ENCODE measurements around the gene PTPRO.

PTPRO gene

DNA sequence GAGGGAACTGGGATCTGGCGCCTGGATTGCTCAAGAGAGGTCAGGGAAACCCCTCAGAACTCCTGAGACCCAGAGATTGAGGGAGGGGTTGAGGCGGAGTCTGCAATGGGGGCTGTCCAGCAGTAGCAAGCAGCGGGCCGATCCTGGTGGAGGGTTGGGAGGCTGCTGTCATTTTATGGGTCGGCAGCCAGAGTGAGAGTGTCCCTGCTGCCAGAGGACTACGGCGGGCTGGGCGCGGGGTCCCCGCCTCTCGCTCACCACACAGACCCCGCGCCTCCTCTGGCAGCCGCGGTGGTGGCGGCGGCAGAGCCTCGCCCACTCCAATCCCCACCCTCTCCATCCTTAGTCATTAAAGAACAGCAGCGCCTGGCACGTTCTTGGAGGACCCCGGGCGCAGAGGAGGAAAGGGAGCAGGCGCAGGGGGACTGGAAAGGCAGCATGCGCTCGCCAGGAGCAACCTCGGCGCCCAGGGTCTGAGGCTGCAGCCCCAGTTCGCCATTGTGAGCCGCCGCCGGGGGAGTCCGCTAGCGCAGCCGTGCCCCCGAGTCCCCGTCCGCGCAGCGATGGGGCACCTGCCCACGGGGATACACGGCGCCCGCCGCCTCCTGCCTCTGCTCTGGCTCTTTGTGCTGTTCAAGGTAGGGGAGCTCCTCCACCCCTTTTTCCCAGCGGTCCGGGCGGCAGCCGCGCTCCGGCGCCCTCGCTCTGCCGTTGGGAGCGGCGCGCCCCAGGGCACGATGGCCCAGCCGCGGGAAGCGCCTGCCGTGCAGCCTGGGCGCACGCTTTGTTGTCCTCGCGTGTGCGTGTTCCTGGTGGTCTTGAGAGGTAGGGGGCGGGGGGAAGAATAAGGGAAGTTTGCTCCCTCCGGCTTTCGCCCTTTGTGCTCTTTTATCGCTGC is at the start of gene PTPRO:
PTPRO (plus strand) TSS at position 345 of the 898 bp plus-strand sequence.
- DNase-seq: peak; percentile 71

DNA sequence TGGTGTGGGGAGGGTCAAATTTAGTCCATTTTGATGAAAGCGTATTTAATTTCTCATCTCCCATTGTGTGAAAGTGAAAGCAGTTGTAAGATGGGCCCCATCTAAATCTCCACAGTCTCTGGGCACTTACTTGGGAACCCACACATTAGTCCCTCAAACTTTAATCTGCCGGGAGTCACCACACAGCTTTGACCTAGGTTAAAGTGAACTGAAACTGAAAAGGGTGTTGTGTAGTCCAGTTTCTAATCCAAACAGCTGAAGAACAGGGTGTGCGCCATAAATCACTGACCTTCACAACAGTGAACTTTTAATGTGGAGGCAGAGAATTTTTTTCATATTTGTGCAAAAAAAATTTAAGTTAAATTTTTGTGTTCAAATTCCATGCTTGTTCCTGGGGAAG is 48.4 kb upstream of the PTPRO start:
- DNase-seq: no peak

GRCh38 chr12:15274561-15274967 is 47.7 kb upstream of the PTPRO start:
- DNase-seq: no peak

DNA sequence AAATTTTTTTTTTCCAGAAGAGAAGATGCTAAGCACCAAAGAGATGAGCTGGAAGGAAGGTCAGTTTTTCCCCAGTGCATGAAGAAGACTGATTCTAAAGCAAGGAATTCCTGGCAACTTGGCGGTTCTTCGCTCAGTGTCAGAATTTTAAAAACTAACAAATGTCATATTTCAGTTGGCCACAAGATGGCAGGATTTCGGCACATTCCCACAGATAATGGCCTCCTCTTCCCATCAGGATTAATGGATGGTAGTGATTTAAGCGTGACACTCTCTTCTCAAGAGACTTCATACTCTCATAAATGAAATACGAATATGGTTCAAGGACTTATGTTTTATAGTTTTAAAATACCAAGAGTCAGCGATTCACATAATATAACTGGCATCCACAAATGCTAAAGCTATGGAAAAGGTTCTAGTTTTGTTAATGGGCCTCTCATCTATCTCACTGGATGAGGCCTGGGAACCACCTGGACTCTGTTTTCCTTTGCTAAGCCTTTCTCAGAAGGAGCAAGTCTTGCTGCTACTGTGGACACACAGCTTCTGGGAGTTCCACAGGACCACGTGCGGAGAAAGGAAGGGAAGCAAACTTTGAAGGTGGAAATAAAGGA is 46.1 kb upstream of the PTPRO start:
- peak; percentile 50 for DNase-seq

DNA sequence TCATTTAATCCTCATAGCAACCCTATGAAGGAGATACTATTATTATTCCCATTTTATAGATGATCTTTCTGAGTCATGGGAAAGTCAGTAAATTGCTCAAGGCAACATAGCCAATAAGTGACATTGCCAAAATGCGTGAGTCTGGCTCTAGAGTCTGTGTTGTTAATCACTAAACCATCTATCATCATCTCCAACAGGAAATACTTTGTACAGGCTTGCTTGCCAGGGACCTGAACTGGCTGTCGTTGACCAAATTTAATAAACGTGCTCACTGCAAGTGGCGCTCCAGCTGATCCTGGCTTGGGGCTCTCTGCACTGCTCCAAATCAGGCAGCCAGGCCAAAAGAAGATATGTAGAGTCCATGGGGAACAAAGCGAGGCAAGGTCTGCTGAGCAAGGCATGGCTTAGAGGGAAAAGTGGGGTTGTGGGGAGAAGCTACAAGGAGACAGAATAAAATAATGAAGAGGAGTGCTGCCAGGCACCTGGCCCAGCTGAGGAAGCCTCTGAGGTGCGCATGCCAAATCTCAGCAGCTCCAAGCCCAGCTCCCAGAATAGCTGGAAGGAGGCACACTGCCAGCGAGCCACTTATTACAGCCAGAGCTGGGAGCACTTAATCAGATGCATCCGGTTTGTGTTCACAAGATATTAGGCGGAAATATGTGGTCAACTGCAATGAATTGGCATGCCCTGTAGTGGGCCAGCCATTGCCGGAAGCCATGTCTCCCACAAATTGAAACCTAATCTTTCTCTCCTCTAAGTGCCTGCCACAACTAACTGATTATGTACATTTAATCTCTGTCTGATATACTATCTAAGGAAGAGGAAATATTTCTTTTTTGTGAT is 43.3 kb upstream of the PTPRO start:
- DNase-seq: no peak

DNA sequence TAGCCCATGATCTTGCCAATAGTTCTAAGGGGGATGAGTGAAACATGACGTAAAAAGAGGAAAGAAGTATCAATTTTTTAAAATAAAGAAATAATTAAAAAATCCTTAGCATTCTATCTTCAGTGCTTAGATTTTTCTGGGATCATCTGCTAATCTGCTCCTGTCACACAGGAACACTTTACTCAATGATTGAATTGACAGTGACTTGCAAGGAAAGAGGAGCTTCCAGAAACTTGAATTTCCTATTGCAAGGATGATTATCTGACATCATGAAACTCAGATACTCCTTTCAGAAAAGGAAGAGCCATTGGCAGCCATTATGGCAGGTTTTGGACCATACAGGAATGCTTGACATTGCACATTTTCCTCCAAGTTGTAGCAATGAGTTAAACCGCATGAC is 41.4 kb upstream of the PTPRO start:
- no peak for DNase-seq

- no peak for DNase-seq
Measured at GRCh38 chr12:15289192-15289591, 33.1 kb upstream of the PTPRO start.

- DNase-seq: no peak
Measured at GRCh38 chr12:15293731-15294130, 28.6 kb upstream of the PTPRO start.

- no peak for DNase-seq
Measured at GRCh38 chr12:15299947-15300346, 22.4 kb upstream of the PTPRO start.

DNA sequence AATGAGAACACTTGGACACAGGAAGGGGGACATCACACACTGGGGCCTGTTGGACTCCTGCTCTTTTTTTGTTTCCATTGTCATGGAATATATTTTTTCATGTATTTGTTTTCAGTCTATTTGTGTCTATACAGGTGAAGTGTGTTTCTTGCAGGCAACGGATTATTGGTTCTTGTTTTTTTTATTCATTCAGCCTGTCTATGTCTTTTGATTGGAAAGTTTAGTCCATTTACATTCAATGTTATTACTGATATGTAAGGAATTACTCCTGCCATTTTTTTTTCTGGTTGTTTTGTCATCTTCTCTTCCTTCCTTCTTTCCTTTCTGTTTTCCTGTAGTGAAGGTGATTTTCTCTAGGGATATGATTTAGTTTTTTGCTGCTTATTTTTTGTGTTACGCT is 18.0 kb upstream of the PTPRO start:
- no peak for DNase-seq

GRCh38 chr12:15306605-15307004 is 15.7 kb upstream of the PTPRO start:
- DNase-seq: no peak

- DNase-seq: no peak
Measured at GRCh38 chr12:15307079-15307478, 15.2 kb upstream of the PTPRO start.

GRCh38 chr12:15318841-15319240 is 3.5 kb upstream of the PTPRO start:
- DNase-seq: no peak

- DNase-seq: peak; percentile 27
Measured at GRCh38 chr12:15320881-15321280, 1.4 kb upstream of the PTPRO start.

- DNase-seq: no peak
Measured at GRCh38 chr12:15323480-15323879, 1.2 kb downstream of the PTPRO start.

DNA sequence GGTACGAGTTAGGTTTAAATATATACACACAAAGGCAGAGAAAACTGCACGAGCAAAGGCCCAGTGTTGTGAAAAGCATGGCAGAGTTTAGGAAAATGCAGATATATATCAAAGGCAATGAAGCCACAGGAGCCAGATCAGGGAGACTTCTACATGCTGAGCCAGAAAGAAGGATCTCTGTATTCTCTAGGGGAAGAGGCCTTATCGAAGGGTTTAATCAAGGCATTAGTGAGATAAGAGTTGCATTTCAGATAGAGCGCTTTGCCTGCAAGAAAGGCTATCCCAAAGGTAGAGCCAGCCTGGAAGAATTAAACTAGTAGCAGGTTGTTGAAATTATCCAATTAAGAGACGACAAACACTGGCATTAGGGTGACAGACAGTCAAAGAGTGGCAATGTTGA is 7.6 kb downstream of the PTPRO start:
- no peak for DNase-seq

- DNase-seq: no peak
Measured at GRCh38 chr12:15334225-15334624, 11.9 kb downstream of the PTPRO start.

DNA sequence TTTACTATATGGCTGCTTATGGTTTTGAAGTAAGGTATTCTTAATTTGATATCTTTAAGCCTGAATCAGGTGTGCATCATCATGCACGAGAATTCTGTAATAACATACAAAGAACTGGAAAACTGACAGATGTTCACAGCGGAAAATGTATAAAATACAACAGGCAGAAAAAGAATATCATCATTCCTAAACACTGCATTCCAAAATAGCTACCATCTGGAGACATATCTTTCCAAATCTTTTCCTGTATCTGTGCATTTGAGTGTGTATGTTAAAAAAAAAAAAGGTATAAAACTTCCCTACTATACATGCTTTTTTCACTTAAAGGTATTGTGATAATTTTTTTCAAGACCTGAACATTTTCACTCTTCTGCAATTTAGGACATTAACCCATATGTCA is 13.7 kb downstream of the PTPRO start:
- no peak for DNase-seq

GRCh38 chr12:15336768-15337553 is 14.7 kb downstream of the PTPRO start:
- no peak for DNase-seq

DNA sequence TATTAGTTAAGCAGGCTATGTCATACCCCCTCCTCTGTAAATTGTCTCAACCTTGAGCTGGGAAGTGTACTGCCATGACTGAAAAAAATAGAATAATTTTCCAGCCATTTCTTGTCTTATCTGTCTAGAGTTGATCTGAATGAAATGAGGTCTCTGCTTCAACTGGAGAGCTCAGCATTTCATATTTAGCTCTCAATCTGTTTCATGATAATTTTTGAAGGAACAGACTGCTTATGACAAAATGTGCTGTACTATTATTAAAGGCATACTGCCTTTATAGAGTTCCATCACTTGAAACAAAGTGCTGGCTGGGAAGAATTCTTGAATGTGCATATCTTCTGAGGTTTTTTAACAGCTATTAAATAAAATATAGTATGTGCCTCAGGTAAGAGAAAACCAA is 19.1 kb downstream of the PTPRO start:
- no peak for DNase-seq

- DNase-seq: no peak
Measured at GRCh38 chr12:15344561-15344960, 22.3 kb downstream of the PTPRO start.

GRCh38 chr12:15346488-15346887 is 24.2 kb downstream of the PTPRO start:
- DNase-seq: no peak

DNA sequence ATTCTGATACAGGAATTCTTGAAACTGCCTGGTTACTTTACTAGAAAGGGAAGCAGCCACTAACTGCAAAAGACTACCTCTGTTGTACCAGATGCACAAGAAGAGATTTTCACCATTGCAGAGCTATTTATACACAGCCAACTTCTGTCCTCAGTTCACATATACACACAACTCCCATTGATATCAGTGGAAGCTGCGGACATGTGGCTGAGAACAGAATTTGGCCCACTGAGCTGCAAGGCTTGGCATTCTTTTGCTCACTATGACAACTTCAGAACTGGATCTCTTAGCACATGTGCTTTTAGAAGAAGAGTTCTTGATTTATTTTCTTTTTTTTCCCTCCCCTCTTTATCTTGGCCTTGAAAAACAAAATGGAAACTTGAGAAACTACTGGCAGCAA is 28.3 kb downstream of the PTPRO start:
- DNase-seq: no peak
